Panc1 (cell line): ENCODE results near the gene AGAP1. TPM values are rescaled to one million over a fixed set of nuclear protein-coding genes. Genes with fewer than 3 reads are reported as not detected.

Source experiments
- ATAC-seq: fragments of 200-7000 bp; cut with Tn5 transposase; 2 replicates; pipeline ENCODE4 v1.9.1; 2020; ENCODE audit warnings: mild to moderate bottlenecking, moderate library complexity
- BruUV-seq: library from RNA; stranded (reverse); fragments of 400-500 nt; replicated peaks from 2 replicates; lab custom pipeline; 2021; lab: Mats Ljungman, UMichigan
- CTCF ChIA-PET: fragments of 300-600 bp; sonication (Branson Sonifier 250); formaldehyde crosslinking; loops from one replicate; lab custom pipeline; 2022; ENCODE audit warnings: antibody characterized with exemption; lab: Charles Lee
- POLR2A ChIA-PET: fragments of 300-600 bp; sonication (Branson Sonifier 250); formaldehyde crosslinking; loops from one replicate; lab custom pipeline; 2022; ENCODE audit warnings: antibody characterized with exemption; lab: Charles Lee
- DNase-seq: peaks from one replicate; pipeline ENCODE4 v3.0.0-alpha.2; 2010; ENCODE audit warnings: low read depth, low spot score
- H3K27ac ChIP-seq: 2 replicates; pipeline ENCODE4 v1.5.1; 2011; ENCODE audit warnings: mild to moderate bottlenecking, low read length, inconsistent platforms
- H3K27me3 ChIP-seq: fragments of 200-500 bp; sonication (Bioruptor generic); 2 replicates; pipeline ENCODE4 v1.6.0; 2014; ENCODE audit warnings: low read length, inconsistent platforms; ENCODE audit not compliant: control insufficient read depth, insufficient read depth
- H3K36me3 ChIP-seq: fragments of 200-500 bp; sonication (Bioruptor generic); 2 replicates; pipeline ENCODE4 v1.5.1; 2014; ENCODE audit warnings: inconsistent platforms, mild to moderate bottlenecking, low read length, moderate library complexity; ENCODE audit not compliant: control insufficient read depth, insufficient read depth
- H3K4me1 ChIP-seq: 2 replicates; pipeline ENCODE4 v1.5.1; 2011; ENCODE audit warnings: inconsistent platforms, mild to moderate bottlenecking, low read length, moderate library complexity; ENCODE audit not compliant: control insufficient read depth, insufficient read depth
- H3K4me3 ChIP-seq, 2 experiments: 2 replicates each; pipeline ENCODE4 v1.5.1; 2011 to 2012; ENCODE audit warnings: low read depth in 2 of 2, low read length in 2 of 2, mild to moderate bottlenecking in 2 of 2, inconsistent platforms in 1 of 2, moderate library complexity in 1 of 2
- H3K9me3 ChIP-seq: fragments of 200-500 bp; sonication (Bioruptor generic); 2 replicates; pipeline ENCODE4 v1.5.1; 2014; ENCODE audit warnings: low read depth, mild to moderate bottlenecking, inconsistent platforms, low read length, moderate library complexity; ENCODE audit not compliant: control insufficient read depth, insufficient read depth
- CTCF ChIP-seq: fragments of 450-650 bp; IDR thresholded peaks from 2 replicates; pipeline ENCODE4 v1.5.1; 2017; ENCODE audit warnings: mild to moderate bottlenecking
- POLR2AphosphoS5 ChIP-seq: IDR thresholded peaks from 2 replicates; pipeline ENCODE4 v1.6.1; 2012; ENCODE audit warnings: mild to moderate bottlenecking, low read depth, low read length, moderate library complexity
- SIN3A ChIP-seq: IDR thresholded peaks from 2 replicates; pipeline ENCODE4 v1.6.1; 2012; ENCODE audit warnings: low read depth, mild to moderate bottlenecking, low read length, moderate library complexity, borderline replicate concordance; ENCODE audit not compliant: insufficient read depth
- TCF7L2 ChIP-seq: IDR thresholded peaks from 2 replicates; pipeline ENCODE4 v1.6.1; 2011; ENCODE audit warnings: mild to moderate bottlenecking, low read depth, low read length, inconsistent platforms
- in situ Hi-C: cut with HindIII; loops from 2 replicates; pipeline ENCODE4 v1.10.0; 2016; ENCODE audit warnings: low sequenced_read_pairs, low pct_unique_long_range_greater_than_20kb
- intact Hi-C: fragments of 100-400 bp; cut with micrococcal nuclease; formaldehyde crosslinking; loops from one replicate; pipeline ENCODE4 v1.10.0; 2022; ENCODE audit not compliant: unreplicated experiment
- total RNA-seq: library from RNA; stranded (reverse); gene quantifications from one replicate; pipeline ENCODE4 v1.2.1, GENCODE V29; 2021; ENCODE audit not compliant: unreplicated experiment
- TF ChIP-seq, protein P1 (sequence below), 2 experiments: IDR thresholded peaks; 2 replicates each; pipeline ENCODE4 v1.6.1; 2011 to 2012; ENCODE audit warnings: low read depth in 2 of 2, control low read depth in 1 of 2, low read length in 1 of 2, mild to moderate bottlenecking in 1 of 2, moderate library complexity in 1 of 2; ENCODE audit not compliant: insufficient read depth in 1 of 2

AGAP1 gene
- total RNA-seq, 1 experiment from 2014 or later = 38.9 TPM

GRCh38 chr2:235745597-235745996, 251.8 kb downstream of the AGAP1 start:
- H3K9me3 ChIP-seq = no peaks in the 10 kb centered on the region
- H3K36me3 ChIP-seq = no peaks in the 10 kb centered on the region
- CTCF ChIA-PET = interaction anchor here (0.6 to 1.4 kb wide), 12 partner anchors 12 to 1408 kb away, joined by 3 to 29 read pairs (median 4); no protein-coding TSS in a partner anchor
- no peak overlapping the region for H3K4me3 ChIP-seq
- no TSS peak for BruUV-seq
- ATAC-seq = 0 out of 2 replicates have a peak, but pooled peaks have one; percentile 9
- no peak for DNase-seq
- H3K27ac ChIP-seq = no peak overlapping the region
- TF ChIP-seq SIN3A = no peak
- TF ChIP-seq, protein P1, sequence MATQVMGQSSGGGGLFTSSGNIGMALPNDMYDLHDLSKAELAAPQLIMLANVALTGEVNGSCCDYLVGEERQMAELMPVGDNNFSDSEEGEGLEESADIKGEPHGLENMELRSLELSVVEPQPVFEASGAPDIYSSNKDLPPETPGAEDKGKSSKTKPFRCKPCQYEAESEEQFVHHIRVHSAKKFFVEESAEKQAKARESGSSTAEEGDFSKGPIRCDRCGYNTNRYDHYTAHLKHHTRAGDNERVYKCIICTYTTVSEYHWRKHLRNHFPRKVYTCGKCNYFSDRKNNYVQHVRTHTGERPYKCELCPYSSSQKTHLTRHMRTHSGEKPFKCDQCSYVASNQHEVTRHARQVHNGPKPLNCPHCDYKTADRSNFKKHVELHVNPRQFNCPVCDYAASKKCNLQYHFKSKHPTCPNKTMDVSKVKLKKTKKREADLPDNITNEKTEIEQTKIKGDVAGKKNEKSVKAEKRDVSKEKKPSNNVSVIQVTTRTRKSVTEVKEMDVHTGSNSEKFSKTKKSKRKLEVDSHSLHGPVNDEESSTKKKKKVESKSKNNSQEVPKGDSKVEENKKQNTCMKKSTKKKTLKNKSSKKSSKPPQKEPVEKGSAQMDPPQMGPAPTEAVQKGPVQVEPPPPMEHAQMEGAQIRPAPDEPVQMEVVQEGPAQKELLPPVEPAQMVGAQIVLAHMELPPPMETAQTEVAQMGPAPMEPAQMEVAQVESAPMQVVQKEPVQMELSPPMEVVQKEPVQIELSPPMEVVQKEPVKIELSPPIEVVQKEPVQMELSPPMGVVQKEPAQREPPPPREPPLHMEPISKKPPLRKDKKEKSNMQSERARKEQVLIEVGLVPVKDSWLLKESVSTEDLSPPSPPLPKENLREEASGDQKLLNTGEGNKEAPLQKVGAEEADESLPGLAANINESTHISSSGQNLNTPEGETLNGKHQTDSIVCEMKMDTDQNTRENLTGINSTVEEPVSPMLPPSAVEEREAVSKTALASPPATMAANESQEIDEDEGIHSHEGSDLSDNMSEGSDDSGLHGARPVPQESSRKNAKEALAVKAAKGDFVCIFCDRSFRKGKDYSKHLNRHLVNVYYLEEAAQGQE (IDR thresholded peaks at IDR 0.05; ENCODE audit: insufficient read depth in 1 of 2, low read depth in 2 of 2, low read length in 1 of 2) = no peak
- no peak for TF ChIP-seq CTCF
- no peak for TF ChIP-seq TCF7L2
- no peak for TF ChIP-seq POLR2AphosphoS5
- H3K4me1 ChIP-seq = no peaks in the 10 kb centered on the region
- in situ Hi-C loops = no loop called here
- H3K27me3 ChIP-seq = no peaks in the 10 kb centered on the region
- intact Hi-C loops = loop anchor here (10.0 kb wide), 1 partner anchor 611 kb away; no protein-coding TSS in a partner anchor
- POLR2A ChIA-PET = no interaction called here

DNA sequence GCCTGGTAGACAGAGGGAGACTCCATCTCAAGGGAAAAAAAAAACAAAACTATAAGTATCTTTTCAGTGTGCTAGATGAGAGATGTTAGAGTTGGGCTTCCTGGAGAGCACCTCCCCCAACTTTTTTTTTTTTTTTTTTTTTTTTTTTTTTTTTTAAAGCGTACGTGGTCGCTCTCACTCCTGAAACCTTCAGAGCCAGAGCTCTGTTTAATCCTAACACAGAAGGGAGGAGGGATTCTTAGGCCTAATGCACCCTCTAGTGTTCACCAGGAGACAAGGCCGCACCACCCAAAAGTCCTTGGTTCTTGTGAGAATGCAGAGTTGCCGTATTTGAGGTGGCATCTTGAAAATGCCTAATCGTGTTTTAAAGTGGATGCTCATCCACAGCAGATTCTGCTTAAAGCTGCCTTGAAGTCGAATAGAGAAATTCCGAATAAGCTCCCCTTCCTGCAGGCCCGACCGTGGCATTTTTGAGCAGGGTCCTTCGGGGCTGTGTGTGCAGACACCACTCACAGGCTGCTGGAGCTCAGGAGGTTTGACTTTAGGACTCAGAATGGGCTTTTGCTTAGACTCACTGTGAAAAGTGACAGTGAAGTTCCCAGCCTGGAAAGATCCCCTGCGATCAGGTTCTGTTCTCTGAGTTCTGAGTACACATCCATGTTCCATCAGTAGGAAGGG, 252.6 kb downstream of the AGAP1 start:
- Histone ChIP-seq H3K27me3 (no peaks in the 10 kb centered on the region), H3K9me3 (no peaks in the 10 kb centered on the region), H3K27ac (no peak overlapping the region), H3K4me3 (no peak overlapping the region), H3K4me1 (no peaks in the 10 kb centered on the region), H3K36me3 (no peaks in the 10 kb centered on the region)
- no TSS peak for BruUV-seq
- intact Hi-C loops = loop anchor here (1.0 to 10.0 kb wide), 2 partner anchors 151 to 612 kb away; no protein-coding TSS in a partner anchor
- in situ Hi-C loops = no loop called here
- ChIA-PET CTCF (interaction anchor here (0.6 to 1.4 kb wide), 15 partner anchors 11 to 1409 kb away, joined by 3 to 29 read pairs (median 4); no protein-coding TSS in a partner anchor), POLR2A (no interaction called here)
- peak; percentile 50 for DNase-seq
- ATAC-seq = peak; percentile 97
- TF ChIP-seq CTCF (peak; percentile 87), POLR2AphosphoS5 (no peak)
